Measurements from ENCODE around the gene TIMP2. TPM values are rescaled to one million over a fixed set of nuclear protein-coding genes. Genes with fewer than 3 reads are reported as not detected.
A peak's percentile ranks its signal among the peaks of the same experiment; 100 is the strongest.
"Not testable (repeated sequence)": the region's sequence is repeated elsewhere in the genome, so short reads cannot be mapped to it uniquely, and the experiment has no call there.

Gene TIMP2
- polyA plus RNA-seq, 4 donors, result 139 to 182 (median 162) TPM

GRCh38 chr17:78910497-78911284 is 14.5 kb downstream of the TIMP2 start:
- DNase-seq (ENCODE audit: low read depth in 4 of 4, low spot score in 2 of 4), result no peak

- DNase-seq (ENCODE audit: low read depth in 4 of 4, low spot score in 2 of 4), result no peak
These were observed 16.8 kb downstream of the TIMP2 start for GRCh38 chr17:78908426-78908825.

GRCh38 chr17:78905541-78905940 is 19.6 kb downstream of the TIMP2 start:
- DNase-seq (ENCODE audit: low read depth in 4 of 4, low spot score in 2 of 4), result no peak

GRCh38 chr17:78905116-78905515 is 20.1 kb downstream of the TIMP2 start:
- DNase-seq (ENCODE audit: low read depth in 4 of 4, low spot score in 2 of 4), result no peak

- DNase-seq (ENCODE audit: low read depth in 4 of 4, low spot score in 2 of 4), result no peak
These were observed 20.8 kb downstream of the TIMP2 start for GRCh38 chr17:78904371-78904770.

- DNase-seq (ENCODE audit: low read depth in 4 of 4, low spot score in 2 of 4), result peak in 1 of 4 donors; percentile 70
These were observed 21.9 kb downstream of the TIMP2 start, which contains the start of gene CEP295NL for GRCh38 chr17:78903101-78903779. Gene CEP295NL, minus strand, starts transcription at chr17:78903201. Its CDS starts 1,373 bp downstream, at chr17:78901828.

- not testable (repeated sequence) for DNase-seq (ENCODE audit: low read depth in 4 of 4, low spot score in 2 of 4)
These were observed 23.0 kb downstream of the TIMP2 start for GRCh38 chr17:78902231-78902630.

GRCh38 chr17:78901806-78902205 is 23.4 kb downstream of the TIMP2 start:
- DNase-seq (ENCODE audit: low read depth in 4 of 4, low spot score in 2 of 4), result no peak

- DNase-seq (ENCODE audit: low read depth in 4 of 4, low spot score in 2 of 4), result no peak
These were observed 24.4 kb downstream of the TIMP2 start for GRCh38 chr17:78900816-78901215.

GRCh38 chr17:78899361-78900260 is 25.6 kb downstream of the TIMP2 start:
- DNase-seq (ENCODE audit: low read depth in 4 of 4, low spot score in 2 of 4), result no peak

GRCh38 chr17:78898947-78899346 is 26.2 kb downstream of the TIMP2 start:
- DNase-seq (ENCODE audit: low read depth in 4 of 4, low spot score in 2 of 4), result no peak

- DNase-seq (ENCODE audit: low read depth in 4 of 4, low spot score in 2 of 4), result no peak
These were observed 26.9 kb downstream of the TIMP2 start for GRCh38 chr17:78898075-78898836.

GRCh38 chr17:78897664-78898047 is 27.5 kb downstream of the TIMP2 start:
- no peak for DNase-seq (ENCODE audit: low read depth in 4 of 4, low spot score in 2 of 4)

- no peak for DNase-seq (ENCODE audit: low read depth in 4 of 4, low spot score in 2 of 4)
These were observed 28.1 kb downstream of the TIMP2 start for GRCh38 chr17:78896834-78897663.

GRCh38 chr17:78896091-78896833 is 28.9 kb downstream of the TIMP2 start:
- no peak for DNase-seq (ENCODE audit: low read depth in 4 of 4, low spot score in 2 of 4)

GRCh38 chr17:78895322-78895721 is 29.9 kb downstream of the TIMP2 start:
- no peak for DNase-seq (ENCODE audit: low read depth in 4 of 4, low spot score in 2 of 4)

GRCh38 chr17:78893684-78894083 is 31.5 kb downstream of the TIMP2 start:
- no peak for DNase-seq (ENCODE audit: low read depth in 4 of 4, low spot score in 2 of 4)

- DNase-seq (ENCODE audit: low read depth in 4 of 4, low spot score in 2 of 4), result no peak
These were observed 32.2 kb downstream of the TIMP2 start for GRCh38 chr17:78892936-78893379.

GRCh38 chr17:78892520-78892919 is 32.7 kb downstream of the TIMP2 start:
- no peak for DNase-seq (ENCODE audit: low read depth in 4 of 4, low spot score in 2 of 4)

Data from left renal cortex interstitium (tissue), 4 donors.